CD1c-positive myeloid dendritic cell (primary cell): ENCODE data around the gene TARBP1.
"Not testable (repeated sequence)": the region's sequence is repeated elsewhere in the genome, so short reads cannot be mapped to it uniquely, and the experiment has no call there.

Experiments
- DNase-seq: peaks from one replicate; pipeline ENCODE4 v3.0.0-alpha.2; 2016; ENCODE audit errors: extremely low spot score

The TARBP1 gene

GRCh38 chr1:234438579-234438978 lies 40.4 kb downstream of the TARBP1 start:
- DNase-seq, result no peak

GRCh38 chr1:234437423-234438171 lies 41.4 kb downstream of the TARBP1 start:
- DNase-seq, result no peak

- DNase-seq, result no peak
Observed at GRCh38 chr1:234435620-234436019, 43.4 kb downstream of the TARBP1 start.

GRCh38 chr1:234434706-234435105 lies 44.3 kb downstream of the TARBP1 start:
- no peak for DNase-seq

- peak; percentile 66 for DNase-seq
Observed at GRCh38 chr1:234433563-234434285, 45.3 kb downstream of the TARBP1 start.

- DNase-seq, result no peak
Observed at GRCh38 chr1:234431255-234431654, 47.7 kb downstream of the TARBP1 start.

- DNase-seq, result no peak
Observed at GRCh38 chr1:234430691-234431090, 48.3 kb downstream of the TARBP1 start.

GRCh38 chr1:234429434-234429806 lies 49.6 kb downstream of the TARBP1 start:
- DNase-seq, result no peak

GRCh38 chr1:234427950-234428646 lies 50.9 kb downstream of the TARBP1 start:
- no peak for DNase-seq

- DNase-seq, result no peak
Observed at GRCh38 chr1:234413990-234414389, 65.0 kb downstream of the TARBP1 start.

- DNase-seq, result no peak
Observed at GRCh38 chr1:234413485-234413884, 65.5 kb downstream of the TARBP1 start.

GRCh38 chr1:234412830-234413229 lies 66.1 kb downstream of the TARBP1 start:
- DNase-seq, result no peak

GRCh38 chr1:234409328-234409727 lies 69.7 kb downstream of the TARBP1 start:
- DNase-seq, result peak; percentile 13

GRCh38 chr1:234408757-234409156 lies 70.2 kb downstream of the TARBP1 start:
- DNase-seq, result no peak

- no peak for DNase-seq
Observed at GRCh38 chr1:234406871-234407270, 72.1 kb downstream of the TARBP1 start.

GRCh38 chr1:234405676-234406075 lies 73.3 kb downstream of the TARBP1 start:
- DNase-seq, result no peak

GRCh38 chr1:234402939-234403338 lies 76.0 kb downstream of the TARBP1 start:
- DNase-seq, result no peak

GRCh38 chr1:234401658-234402057 lies 77.3 kb downstream of the TARBP1 start:
- no peak for DNase-seq

- no peak for DNase-seq
Observed at GRCh38 chr1:234400773-234401172, 78.2 kb downstream of the TARBP1 start.

- DNase-seq, result not testable (repeated sequence)
Observed at GRCh38 chr1:234399515-234399914, 79.5 kb downstream of the TARBP1 start.

GRCh38 chr1:234398849-234399381 lies 80.1 kb downstream of the TARBP1 start:
- DNase-seq, result peak; percentile 79

GRCh38 chr1:234397732-234398131 lies 81.2 kb downstream of the TARBP1 start:
- DNase-seq, result no peak
